ACC112 (cell line): ENCODE measurements around the gene PRDM10.

Experiments used
- H2AFZ ChIP-seq: fragments of 200-600 bp; sonication (generic); one replicate; pipeline ENCODE4 v1.6.0; 2017; ENCODE audit warnings: antibody characterized with exemption, low read length; ENCODE audit not compliant: unreplicated experiment
- H3K27ac ChIP-seq: fragments of 200-600 bp; sonication (generic); 2 replicates; pipeline ENCODE4 v1.5.1; 2014; ENCODE audit warnings: low read depth, mild to moderate bottlenecking, antibody characterized with exemption, low read length, moderate library complexity
- H3K27me3 ChIP-seq: fragments of 200-600 bp; sonication (generic); 2 replicates; pipeline ENCODE4 v1.6.1; 2014; ENCODE audit warnings: mild to moderate bottlenecking, antibody characterized with exemption, low read length, moderate library complexity, mixed read lengths; ENCODE audit not compliant: insufficient read depth
- H3K36me3 ChIP-seq: fragments of 200-600 bp; sonication (generic); 2 replicates; pipeline ENCODE4 v1.6.1; 2016; ENCODE audit warnings: mild to moderate bottlenecking, antibody characterized with exemption, low read length, moderate library complexity, mixed read lengths; ENCODE audit not compliant: insufficient read depth
- H3K4me1 ChIP-seq: fragments of 200-600 bp; sonication (generic); one replicate; pipeline ENCODE4 v1.6.1; 2016; ENCODE audit warnings: low read length, mixed read lengths; ENCODE audit not compliant: insufficient read depth, unreplicated experiment, control insufficient read depth
- H3K4me3 ChIP-seq: fragments of 200-600 bp; sonication (generic); 2 replicates; pipeline ENCODE4 v1.5.1; 2014; ENCODE audit warnings: mild to moderate bottlenecking, low read depth, low read length
- H3K79me2 ChIP-seq: fragments of 200-600 bp; sonication (generic); one replicate; pipeline ENCODE4 v1.6.0; 2016; ENCODE audit warnings: low read length; ENCODE audit not compliant: control insufficient read depth, unreplicated experiment, insufficient read depth

Gene PRDM10

GRCh38 chr11:129998107-129998506 is 4.5 kb downstream of the PRDM10 start:
- Histone ChIP-seq H3K27me3 (no peaks in the 10 kb centered on the region), H3K79me2 (peaks cover 31% of the 10 kb centered on the region), H2AFZ (no peak overlapping the region), H3K27ac (no peak overlapping the region), H3K36me3 (0 out of 2 replicates have a peak, but pooled peaks cover 4% of the 10 kb centered on the region), H3K4me3 (no peak overlapping the region), H3K4me1 (peaks cover 7% of the 10 kb centered on the region)

GRCh38 chr11:129997513-129997912 is 5.1 kb downstream of the PRDM10 start:
- H3K4me3 ChIP-seq: no peak overlapping the region
- peaks cover 7% of the 10 kb centered on the region for H3K4me1 ChIP-seq
- H3K27me3 ChIP-seq: no peaks in the 10 kb centered on the region
- H3K27ac ChIP-seq: no peak overlapping the region
- no peak overlapping the region for H2AFZ ChIP-seq
- H3K36me3 ChIP-seq: 0 out of 2 replicates have a peak, but pooled peaks cover 4% of the 10 kb centered on the region
- peaks cover 31% of the 10 kb centered on the region for H3K79me2 ChIP-seq

- Histone ChIP-seq H3K27me3 (no peaks in the 10 kb centered on the region), H3K27ac (no peak overlapping the region), H3K36me3 (0 out of 2 replicates have a peak, but pooled peaks cover 4% of the 10 kb centered on the region), H2AFZ (no peak overlapping the region), H3K4me1 (peaks cover 7% of the 10 kb centered on the region), H3K4me3 (no peak overlapping the region), H3K79me2 (peaks cover 25% of the 10 kb centered on the region)
Measured at GRCh38 chr11:129996113-129996870, 6.3 kb downstream of the PRDM10 start.

- H3K4me3 ChIP-seq: no peak overlapping the region
- H2AFZ ChIP-seq: no peak overlapping the region
- H3K4me1 ChIP-seq: no peaks in the 10 kb centered on the region
- no peaks in the 10 kb centered on the region for H3K27me3 ChIP-seq
- H3K79me2 ChIP-seq: peaks cover 13% of the 10 kb centered on the region
- no peak overlapping the region for H3K27ac ChIP-seq
- 0 out of 2 replicates have a peak, but pooled peaks cover 4% of the 10 kb centered on the region for H3K36me3 ChIP-seq
Measured at GRCh38 chr11:129995163-129995562, 7.5 kb downstream of the PRDM10 start.

GRCh38 chr11:129992161-129992944 is 10.3 kb downstream of the PRDM10 start:
- Histone ChIP-seq H3K79me2 (peaks cover under 1% of the 10 kb centered on the region), H3K36me3 (0 out of 2 replicates have a peak, but pooled peaks cover 4% of the 10 kb centered on the region), H3K27me3 (no peaks in the 10 kb centered on the region), H3K4me3 (no peak overlapping the region), H3K27ac (no peak overlapping the region), H2AFZ (no peak overlapping the region), H3K4me1 (no peaks in the 10 kb centered on the region)

GRCh38 chr11:129989149-129989813 is 13.4 kb downstream of the PRDM10 start:
- Histone ChIP-seq H2AFZ (no peak overlapping the region), H3K79me2 (no peaks in the 10 kb centered on the region), H3K27ac (no peak overlapping the region), H3K4me1 (no peaks in the 10 kb centered on the region), H3K27me3 (no peaks in the 10 kb centered on the region), H3K36me3 (no peaks in the 10 kb centered on the region), H3K4me3 (no peak overlapping the region)

- no peak overlapping the region for H3K4me3 ChIP-seq
- no peaks in the 10 kb centered on the region for H3K4me1 ChIP-seq
- no peak overlapping the region for H2AFZ ChIP-seq
- no peaks in the 10 kb centered on the region for H3K27me3 ChIP-seq
- H3K79me2 ChIP-seq: no peaks in the 10 kb centered on the region
- H3K27ac ChIP-seq: no peak overlapping the region
- no peaks in the 10 kb centered on the region for H3K36me3 ChIP-seq
Measured at GRCh38 chr11:129987950-129988349, 14.7 kb downstream of the PRDM10 start.

GRCh38 chr11:129985823-129986222 is 16.8 kb downstream of the PRDM10 start:
- no peak overlapping the region for H3K4me3 ChIP-seq
- no peak overlapping the region for H3K27ac ChIP-seq
- no peaks in the 10 kb centered on the region for H3K36me3 ChIP-seq
- no peaks in the 10 kb centered on the region for H3K27me3 ChIP-seq
- no peaks in the 10 kb centered on the region for H3K4me1 ChIP-seq
- H2AFZ ChIP-seq: no peak overlapping the region
- H3K79me2 ChIP-seq: no peaks in the 10 kb centered on the region

- no peak overlapping the region for H3K4me3 ChIP-seq
- no peak overlapping the region for H2AFZ ChIP-seq
- no peaks in the 10 kb centered on the region for H3K4me1 ChIP-seq
- H3K36me3 ChIP-seq: no peaks in the 10 kb centered on the region
- no peak overlapping the region for H3K27ac ChIP-seq
- H3K79me2 ChIP-seq: no peaks in the 10 kb centered on the region
- no peaks in the 10 kb centered on the region for H3K27me3 ChIP-seq
Measured at GRCh38 chr11:129980086-129980485, 22.5 kb downstream of the PRDM10 start.

GRCh38 chr11:129979046-129979605 is 23.5 kb downstream of the PRDM10 start:
- Histone ChIP-seq H3K36me3 (no peaks in the 10 kb centered on the region), H3K79me2 (no peaks in the 10 kb centered on the region), H2AFZ (no peak overlapping the region), H3K27me3 (no peaks in the 10 kb centered on the region), H3K4me3 (no peak overlapping the region), H3K27ac (no peak overlapping the region), H3K4me1 (no peaks in the 10 kb centered on the region)
